Small intestine (tissue), 7 donors: ENCODE results near the gene VAPB. TPM values are rescaled to one million over a fixed set of nuclear protein-coding genes. Genes with fewer than 3 reads are reported as not detected.
"Not testable (repeated sequence)": the region's sequence is repeated elsewhere in the genome, so short reads cannot be mapped to it uniquely, and the experiment has no call there.

Experiments used
- DNase-seq, 2 donors: peaks; one replicate each; pipeline versions ENCODE4 v3.0.0 to v3.0.0-alpha.2; 2013
- FAIRE-seq: peaks from 2 replicates; lab custom pipeline; 2012; peaks lifted over from hg19 to GRCh38; lab: Jason Lieb, UNC
- H3K27ac ChIP-seq, 3 donors: one replicate each; pipeline ENCODE4 v1.5.1; 2013; ENCODE audit warnings: low read length in 2 of 3, mild to moderate bottlenecking in 2 of 3, control low read depth in 1 of 3, inconsistent platforms in 1 of 3, low read depth in 1 of 3, moderate library complexity in 1 of 3
- H3K27me3 ChIP-seq, 3 donors: one replicate each; pipeline ENCODE4 v1.6.1; 2013; ENCODE audit warnings: low read length in 3 of 3, inconsistent platforms in 1 of 3; ENCODE audit not compliant: control insufficient read depth in 3 of 3, insufficient read depth in 3 of 3
- H3K36me3 ChIP-seq, 3 donors: one replicate each; pipeline ENCODE4 v1.6.1; 2013; ENCODE audit warnings: low read length in 3 of 3, inconsistent platforms in 1 of 3, low read depth in 1 of 3, mild to moderate bottlenecking in 1 of 3, moderate library complexity in 1 of 3; ENCODE audit not compliant: control insufficient read depth in 3 of 3, insufficient read depth in 2 of 3
- H3K4me1 ChIP-seq, 3 donors: one replicate each; pipeline ENCODE4 v1.6.1; 2013; ENCODE audit warnings: low read length in 2 of 3, inconsistent platforms in 1 of 3, low read depth in 1 of 3, mild to moderate bottlenecking in 1 of 3, moderate library complexity in 1 of 3; ENCODE audit not compliant: control insufficient read depth in 3 of 3, insufficient read depth in 2 of 3
- H3K4me3 ChIP-seq, 3 donors: one replicate each; pipeline ENCODE4 v1.5.1; 2013; ENCODE audit warnings: low read length in 3 of 3, control low read depth in 1 of 3, inconsistent platforms in 1 of 3, low read depth in 1 of 3, mild to moderate bottlenecking in 1 of 3, moderate library complexity in 1 of 3
- H3K9me3 ChIP-seq, 2 donors: one replicate each; pipeline ENCODE4 v1.6.1; 2013; ENCODE audit warnings: low read depth in 1 of 2, low read length in 1 of 2; ENCODE audit not compliant: control insufficient read depth in 2 of 2, insufficient read depth in 1 of 2
- WGBS, 3 donors: extraction: QIAGEN DNeasy Blood & Tissue Kit; methylation state at CpG; one replicate each; pipeline ENCODE4 v1.1.7; 2013; 5-methylcytosine and 5-hydroxymethylcytosine counted together
- polyA plus RNA-seq, 4 donors: library from polyadenylated mRNA; stranded (reverse) in 3 of 4; unstranded in 1 of 4; fragments of 200-250 nt in 3 of 4; fragments of 120-200 nt in 1 of 4; gene quantifications; one replicate each; pipeline versions ENCODE4 v1.2.1 to v1.2.3, GENCODE V29; 2013
- donor health status: healthy with polysubstance abuse.
- donor health status: control.
- donor health status: control.
- donor health status: Bipolar disorder and iron deficiency.
- donor health status: healthy.

VAPB gene
- polyA plus RNA-seq, 4 donors: 36.5 to 39.2 (median 37.8) TPM

DNA sequence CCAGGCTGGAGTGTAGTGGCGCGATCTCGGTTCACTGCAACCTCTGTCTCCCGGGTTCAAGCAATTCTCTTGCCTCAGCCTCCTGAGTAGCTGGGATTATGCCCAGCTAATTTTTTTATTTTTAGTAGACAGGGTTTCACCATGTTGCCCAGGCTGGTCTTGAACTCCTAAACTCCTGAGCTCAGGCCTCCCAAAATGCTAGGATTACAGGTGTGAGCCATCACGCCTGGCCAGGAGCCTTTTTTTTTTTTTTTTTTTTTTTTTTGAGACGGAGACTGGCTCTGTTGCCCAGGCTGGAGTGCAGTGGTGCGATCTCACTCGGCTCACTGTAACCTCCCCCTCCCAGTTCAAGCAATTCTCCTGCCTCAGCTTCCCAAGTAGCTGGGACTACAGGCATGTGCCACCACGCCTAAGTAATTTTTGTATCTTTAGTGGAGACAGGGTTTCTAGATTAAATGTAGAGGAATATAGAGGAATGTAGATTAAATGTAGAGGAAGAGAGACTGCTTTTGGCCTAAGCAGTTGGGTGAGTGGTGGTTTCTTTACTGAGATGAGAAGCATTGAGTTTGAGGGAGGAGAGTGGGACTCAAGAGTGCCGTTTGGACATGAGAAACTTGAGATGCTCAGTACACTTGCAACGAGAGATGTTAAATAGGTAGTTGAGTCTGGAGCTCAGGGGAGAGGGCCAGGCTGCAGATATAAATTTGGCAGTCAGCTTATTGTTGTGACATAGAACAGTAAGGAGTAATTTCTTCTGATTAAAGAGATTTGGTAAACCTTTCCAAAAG is 16.7 kb downstream of the VAPB start:
- 79 to 83% (median 80%) methylated on average over 11 of the region's 11 CpGs for WGBS, 3 donors
- Histone ChIP-seq H3K4me3 (no peak overlapping the region), H3K27me3 (no peaks in the 10 kb centered on the region), H3K27ac (no peak overlapping the region), H3K9me3 (no peaks in the 10 kb centered on the region), H3K4me1 (peaks cover 0 to 9% (median 2%) of the 10 kb centered on the region in 3 donors), H3K36me3 (no peaks in the 10 kb centered on the region)
- FAIRE-seq (no peak), DNase-seq (no peak)

DNA sequence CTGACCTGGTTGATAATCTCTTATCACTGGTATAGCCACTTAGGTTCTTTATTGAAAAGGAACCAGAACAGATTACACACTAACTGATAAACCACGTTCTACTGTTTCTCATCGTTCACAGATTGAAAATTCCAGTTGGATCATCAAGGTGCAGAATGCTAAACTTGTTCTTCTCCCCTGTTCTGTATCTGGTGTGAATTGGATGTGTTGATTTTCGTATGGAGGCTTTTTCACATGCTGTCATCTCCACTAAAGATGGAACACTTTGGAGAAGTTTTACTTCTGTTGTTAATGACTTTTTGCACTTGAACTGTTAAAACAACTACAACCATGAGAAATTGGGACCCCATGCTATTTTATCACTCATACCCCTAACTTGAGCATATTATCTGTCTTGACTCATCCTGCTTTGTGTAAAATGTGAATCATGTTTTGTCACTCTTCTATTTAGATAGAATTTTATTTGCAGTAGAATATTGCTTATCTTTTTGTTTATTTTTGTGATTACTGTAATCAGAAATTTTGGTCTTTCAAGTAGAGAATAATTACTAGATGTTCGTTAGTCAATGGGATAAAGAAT is 17.5 kb downstream of the VAPB start:
- H3K4me3 ChIP-seq: no peak overlapping the region
- no peaks in the 10 kb centered on the region for H3K27me3 ChIP-seq
- peaks cover 0 to 9% (median 2%) of the 10 kb centered on the region in 3 donors for H3K4me1 ChIP-seq
- FAIRE-seq: no peak
- H3K9me3 ChIP-seq: no peaks in the 10 kb centered on the region
- peaks cover 0 to 3% (median 0%) of the 10 kb centered on the region in 3 donors for H3K36me3 ChIP-seq
- 42 to 63% (median 49%) methylated on average over 4 of the region's 4 CpGs for WGBS, 3 donors
- no peak overlapping the region for H3K27ac ChIP-seq
- DNase-seq: no peak

DNA sequence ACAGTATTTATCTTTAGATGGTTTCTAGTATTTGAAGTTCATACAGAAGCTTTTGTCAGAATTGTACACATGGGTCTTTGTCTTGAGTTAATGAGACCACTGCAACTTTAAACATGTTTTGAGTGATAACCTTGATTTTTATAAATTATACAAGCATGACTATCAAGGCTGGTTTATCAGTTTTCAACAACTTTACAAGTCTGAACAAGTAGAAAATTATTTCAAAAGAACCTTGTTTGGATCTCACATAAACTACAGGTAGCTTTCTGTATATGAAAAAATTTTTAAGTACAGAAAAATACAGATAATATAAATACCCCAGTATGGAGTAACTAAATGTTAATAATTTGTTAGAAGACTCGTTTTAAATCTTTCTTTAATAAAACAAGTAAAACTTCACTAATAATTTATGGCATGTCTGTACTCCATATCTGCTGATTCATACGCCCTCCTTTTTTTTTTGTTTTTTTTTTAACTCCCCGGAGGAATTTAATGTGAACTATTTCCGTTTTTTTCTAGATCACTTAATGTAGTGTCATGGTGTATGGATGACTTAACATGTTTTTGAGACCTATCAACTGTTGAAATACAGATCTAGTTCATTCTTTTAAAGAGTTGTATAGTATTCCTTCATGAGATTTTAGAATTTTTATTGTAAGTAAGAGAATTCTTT is 18.3 kb downstream of the VAPB start:
- peaks cover 0 to 3% (median 0%) of the 10 kb centered on the region in 3 donors for H3K36me3 ChIP-seq
- H3K27me3 ChIP-seq: no peaks in the 10 kb centered on the region
- no peak overlapping the region for H3K4me3 ChIP-seq
- no peaks in the 10 kb centered on the region for H3K9me3 ChIP-seq
- 39 to 51% (median 51%) methylated on average over 4 of the region's 4 CpGs for WGBS, 3 donors
- DNase-seq: no peak
- H3K27ac ChIP-seq: no peak overlapping the region
- no peak for FAIRE-seq
- peaks cover 0 to 9% (median 2%) of the 10 kb centered on the region in 3 donors for H3K4me1 ChIP-seq

DNA sequence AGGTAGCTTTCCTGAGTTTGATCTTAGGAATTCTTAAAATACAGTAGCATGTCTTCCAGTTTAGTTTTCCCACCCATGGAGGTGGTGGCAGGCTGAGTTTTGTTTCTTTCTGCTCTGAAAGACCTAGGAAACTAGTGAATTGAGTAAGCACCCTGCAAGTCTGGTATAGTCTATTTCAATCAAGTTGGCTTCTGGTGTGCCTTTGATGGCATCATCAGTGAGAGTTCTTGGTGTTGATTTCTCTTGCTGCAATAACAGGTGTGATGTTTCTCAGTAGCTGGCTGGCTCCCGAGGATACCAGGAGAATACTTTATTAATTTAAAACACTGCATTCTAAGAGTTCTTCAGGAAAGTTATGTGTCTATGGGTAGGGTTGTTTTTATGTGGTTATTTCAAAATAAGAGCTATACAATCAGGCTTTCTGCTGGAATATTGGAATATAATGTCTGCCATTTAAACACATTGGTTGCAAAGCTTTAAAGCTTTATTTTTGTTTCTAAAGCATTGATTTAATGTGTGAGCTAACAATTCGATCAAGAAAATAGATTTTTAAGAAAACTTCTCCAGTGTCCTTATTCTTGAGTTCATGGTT is 19.0 kb downstream of the VAPB start:
- no peak for FAIRE-seq
- Histone ChIP-seq H3K27me3 (no peaks in the 10 kb centered on the region), H3K9me3 (no peaks in the 10 kb centered on the region), H3K36me3 (peaks cover 0 to 3% (median 0%) of the 10 kb centered on the region in 3 donors), H3K27ac (peak overlapping the region in 1 of 3 donors; percentile 45), H3K4me3 (no peak overlapping the region), H3K4me1 (peaks cover 0 to 9% (median 2%) of the 10 kb centered on the region in 3 donors)
- WGBS, 3 donors: 52 to 57% (median 52%) methylated on average over 2 of the region's 2 CpGs
- no peak for DNase-seq

DNA sequence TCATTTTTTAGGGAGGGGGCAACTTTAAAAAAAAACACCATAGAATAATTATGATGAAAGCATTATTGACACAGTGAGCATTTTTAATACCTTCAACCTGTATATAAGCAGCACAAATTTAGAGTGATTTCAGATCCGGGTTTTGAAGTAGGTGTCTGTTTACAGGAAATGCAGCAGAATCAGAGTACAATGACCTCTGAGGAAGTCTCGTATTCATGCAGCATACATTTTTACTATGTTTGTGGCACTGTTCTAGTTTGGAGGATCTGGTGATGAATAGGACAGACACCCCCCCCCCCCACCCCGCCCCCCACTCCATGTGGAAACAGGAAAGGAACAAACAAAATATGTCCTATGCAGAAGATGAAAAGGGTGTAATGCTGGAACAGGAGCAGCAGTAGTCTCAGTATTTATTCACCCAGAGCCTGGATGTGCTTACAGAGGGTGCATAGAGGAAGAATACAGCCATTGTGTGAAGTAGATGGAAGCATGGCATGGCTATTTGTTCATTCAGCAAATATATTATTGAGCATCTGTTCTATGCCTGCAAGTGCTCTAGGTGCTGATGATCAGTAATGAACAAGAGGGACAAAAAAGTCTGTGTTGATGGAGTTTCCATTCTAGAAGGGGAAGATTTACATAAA is 19.7 kb downstream of the VAPB start:
- Histone ChIP-seq H3K9me3 (no peaks in the 10 kb centered on the region), H3K4me3 (no peak overlapping the region), H3K27ac (peak overlapping the region in 1 of 3 donors; percentile 71), H3K27me3 (no peaks in the 10 kb centered on the region), H3K36me3 (peaks cover 0 to 3% (median 0%) of the 10 kb centered on the region in 3 donors), H3K4me1 (peaks cover 0 to 9% (median 2%) of the 10 kb centered on the region in 3 donors)
- DNase-seq (peak in 1 of 2 donors; percentile 16), FAIRE-seq (no peak)
- WGBS, 3 donors: 36 to 38% (median 37%) methylated on average over 3 of the region's 3 CpGs

DNA sequence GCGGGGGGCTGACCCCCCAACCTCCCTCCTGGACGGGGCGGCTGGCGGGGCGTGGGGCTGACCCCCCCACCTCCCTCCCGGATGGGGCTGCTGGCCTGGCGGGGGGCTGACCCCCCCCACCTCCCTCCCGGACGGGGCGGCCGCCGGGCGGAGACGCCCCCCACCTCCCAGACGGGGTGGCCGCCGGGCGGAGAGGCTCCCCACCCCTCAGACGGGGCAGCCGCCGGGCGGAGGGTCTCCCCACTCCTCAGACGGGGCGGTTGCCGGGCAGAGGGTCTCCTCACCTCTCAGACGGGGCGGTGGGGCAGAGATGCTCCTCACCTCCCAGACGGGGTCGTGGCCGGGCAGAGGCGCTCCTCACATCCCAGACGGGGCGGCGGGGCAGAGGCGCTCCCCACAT is 25.2 kb downstream of the VAPB start:
- WGBS, 3 donors: 90 to 100% (median 98%) methylated on average over 2 to 32 of the region's 35 CpGs
- H3K4me1 ChIP-seq, H3K27ac ChIP-seq, FAIRE-seq, DNase-seq, H3K4me3 ChIP-seq, H3K9me3 ChIP-seq, H3K36me3 ChIP-seq, H3K27me3 ChIP-seq: not testable (repeated sequence)

DNA sequence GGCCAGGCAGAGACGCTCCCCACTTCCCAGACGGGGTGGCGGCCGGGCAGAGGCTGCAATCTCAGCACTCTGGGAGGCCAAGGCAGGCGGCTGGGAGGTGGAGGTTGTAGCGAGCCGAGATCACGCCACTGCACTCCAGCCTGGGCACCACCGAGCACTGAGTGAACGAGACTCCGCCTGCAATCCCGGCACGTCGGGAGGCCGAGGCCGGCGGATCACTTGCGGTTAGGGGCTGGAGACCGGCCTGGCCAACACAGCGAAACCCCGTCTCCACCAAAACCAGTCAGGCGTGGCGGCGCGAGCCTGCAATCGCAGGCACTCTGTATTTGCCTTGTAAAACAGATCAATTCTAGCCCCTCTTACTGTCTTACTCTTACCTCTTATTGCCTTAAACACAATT is 25.8 kb downstream of the VAPB start:
- 98 to 100% (median 99%) methylated on average over 22 to 26 of the region's 26 CpGs for WGBS, 3 donors
- H3K27ac ChIP-seq, FAIRE-seq, H3K4me1 ChIP-seq, H3K27me3 ChIP-seq, H3K36me3 ChIP-seq, DNase-seq, H3K9me3 ChIP-seq, H3K4me3 ChIP-seq: not testable (repeated sequence)

DNA sequence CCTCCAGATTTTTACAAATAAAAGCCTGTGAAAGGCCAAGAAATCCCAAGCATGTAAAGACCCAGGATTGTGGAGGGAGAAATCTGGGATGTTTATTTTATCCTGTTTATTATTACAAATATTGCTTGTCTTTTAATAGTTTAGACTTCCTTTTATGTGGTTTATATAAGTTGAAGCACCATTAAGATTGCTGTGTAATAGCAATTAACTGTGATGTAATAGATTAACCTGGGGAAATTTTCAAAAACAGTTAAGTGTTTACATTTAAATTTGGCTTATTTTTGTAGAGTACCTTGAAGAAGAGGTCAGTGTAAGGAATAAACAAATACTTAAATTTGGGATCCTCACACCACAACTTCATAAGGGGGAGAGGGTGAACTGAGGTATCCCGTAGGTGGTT is 27.0 kb downstream of the VAPB start:
- Histone ChIP-seq H3K36me3 (peaks cover 5 to 17% (median 7%) of the 10 kb centered on the region in 3 donors), H3K4me1 (peaks cover 0 to 4% (median 3%) of the 10 kb centered on the region in 3 donors), H3K27me3 (no peaks in the 10 kb centered on the region), H3K27ac (no peak overlapping the region), H3K4me3 (no peak overlapping the region), H3K9me3 (peaks cover 0 to 3% of the 10 kb centered on the region in 2 donors)
- DNase-seq (no peak), FAIRE-seq (no peak)
- WGBS, 3 donors: 86 to 96% (median 90%) methylated on average over 1 of the region's 1 CpG
